Erythroblast (primary cell): ENCODE data around the gene LRP1B.

Experiments used
- GATA1 ChIP-seq: IDR thresholded peaks from 2 replicates; pipeline ENCODE4 v1.6.1; 2011; ENCODE audit warnings: low read depth, mild to moderate bottlenecking, control low read depth, low read length, moderate library complexity
- POLR2A ChIP-seq: IDR thresholded peaks from 2 replicates; pipeline ENCODE4 v1.6.1; 2011; ENCODE audit warnings: mild to moderate bottlenecking, low read length

DNA sequence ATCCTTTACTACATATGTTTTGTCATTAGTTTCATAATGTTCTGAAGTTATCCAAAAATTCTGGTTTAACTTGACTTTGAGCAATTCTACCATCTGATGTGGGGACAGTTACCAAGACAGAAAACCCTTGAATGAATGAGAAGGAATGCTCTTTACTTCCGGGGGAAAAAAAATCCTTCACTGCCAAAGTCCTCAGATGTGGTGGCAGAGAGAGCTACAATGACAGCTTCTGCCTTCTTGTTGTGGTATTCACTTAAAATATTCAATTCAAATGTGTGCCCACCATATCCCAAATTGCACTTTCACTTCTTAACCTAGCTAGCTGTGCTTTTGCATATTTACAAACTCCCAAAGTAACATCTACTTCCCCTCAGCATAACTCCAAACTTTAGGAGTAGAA, 1818.9 kb downstream of the LRP1B start:
- TF ChIP-seq POLR2A (no peak), GATA1 (no peak)
